Mesothelial cell of epicardium (in vitro differentiated cells): ENCODE data around the gene LRGUK. TPM values are rescaled to one million over a fixed set of nuclear protein-coding genes. Genes with fewer than 3 reads are reported as not detected.

Experiments
- DNase-seq, 2 experiments: peaks; one replicate each; pipeline ENCODE4 v3.0.0; 2021; ENCODE audit warnings: low spot score in 2 of 2; ENCODE audit not compliant: unreplicated experiment in 2 of 2
- H3K27ac Mint-ChIP-seq: 2 replicates; pipeline ENCODE4 v1.8.0; 2021; ENCODE audit warnings: mixed read lengths
- H3K27me3 Mint-ChIP-seq: 2 replicates; pipeline ENCODE4 v1.8.0; 2021; ENCODE audit warnings: low read depth, mixed read lengths
- H3K36me3 Mint-ChIP-seq: 2 replicates; pipeline ENCODE4 v1.8.0; 2021; ENCODE audit warnings: mixed read lengths
- H3K4me1 Mint-ChIP-seq: 2 replicates; pipeline ENCODE4 v1.8.0; 2021; ENCODE audit warnings: mixed read lengths
- H3K4me3 Mint-ChIP-seq: 2 replicates; pipeline ENCODE4 v1.8.0; 2021; ENCODE audit warnings: mild to moderate bottlenecking, moderate library complexity, mixed read lengths
- H3K9me3 Mint-ChIP-seq: 2 replicates; pipeline ENCODE4 v1.8.0; 2021; ENCODE audit warnings: mixed read lengths
- CTCF ChIP-seq: fragments of 200-600 bp; sonication (generic); IDR thresholded peaks from one replicate; pipeline ENCODE4 v1.5.0; 2021; ENCODE audit warnings: antibody characterized with exemption; ENCODE audit not compliant: unreplicated experiment
- total RNA-seq: library from RNA; stranded (reverse); gene quantifications from 3 replicates; pipeline ENCODE4 v1.2.1, GENCODE V29; 2021

The LRGUK gene
- total RNA-seq, 1 donor from 2014 or later = 0.96 TPM

DNA sequence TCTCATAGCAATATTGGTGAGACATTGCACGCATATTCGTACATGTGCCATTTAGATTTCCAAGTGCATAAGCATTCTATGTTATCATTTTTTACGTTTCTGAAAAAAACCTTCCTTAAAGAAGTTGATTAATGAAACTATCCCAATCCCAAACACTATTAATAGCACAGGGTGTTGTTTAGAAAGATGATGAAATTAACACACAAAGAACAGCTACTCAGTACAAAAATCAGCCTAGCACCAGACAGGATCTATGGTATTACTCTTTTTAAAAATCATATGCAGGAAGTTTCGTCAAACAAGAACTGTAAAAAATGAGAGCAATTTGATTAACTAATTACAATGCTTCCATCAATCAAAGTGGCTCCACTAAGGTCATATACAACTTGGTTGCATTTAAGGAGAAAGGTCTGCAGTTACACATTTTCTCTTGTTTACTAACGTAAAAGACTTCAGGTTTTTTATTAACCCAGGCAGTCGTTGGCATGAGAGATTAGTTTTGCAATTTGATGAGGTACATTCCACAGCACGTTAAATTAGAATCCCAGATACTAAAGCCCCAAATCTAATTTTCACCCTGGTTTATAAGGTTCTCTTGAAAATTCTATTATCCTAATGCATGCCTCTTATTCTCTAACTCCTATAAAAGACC, 151.5 kb downstream of the LRGUK start:
- no peak for TF ChIP-seq CTCF
- no peaks in the 10 kb centered on the region for H3K9me3 Mint-ChIP-seq
- H3K27ac Mint-ChIP-seq = no peak overlapping the region
- no peaks in the 10 kb centered on the region for H3K4me1 Mint-ChIP-seq
- peaks cover 44% of the 10 kb centered on the region for H3K27me3 Mint-ChIP-seq
- no peak for DNase-seq
- no peak overlapping the region for H3K4me3 Mint-ChIP-seq
- H3K36me3 Mint-ChIP-seq = no peaks in the 10 kb centered on the region

DNA sequence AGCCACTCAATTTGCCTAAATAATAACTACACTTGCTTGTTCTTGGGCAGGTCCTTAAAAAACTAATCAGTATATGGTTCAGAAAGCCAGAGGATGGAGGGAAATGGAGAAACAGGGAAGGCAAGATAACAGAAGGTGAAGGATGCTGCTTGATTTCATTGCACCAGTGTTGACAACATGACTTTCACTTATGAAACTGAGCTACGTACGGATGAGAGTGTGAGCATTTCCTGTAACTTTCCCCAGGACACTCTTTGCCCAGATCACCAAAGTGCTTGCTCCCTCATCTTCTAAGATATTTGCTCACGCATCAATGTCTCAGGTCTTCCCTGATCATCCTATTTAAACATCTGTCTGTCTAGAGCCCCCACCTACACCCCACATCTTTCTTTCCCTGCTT, 152.2 kb downstream of the LRGUK start:
- DNase-seq = no peak
- H3K9me3 Mint-ChIP-seq = no peaks in the 10 kb centered on the region
- H3K4me3 Mint-ChIP-seq = no peak overlapping the region
- H3K4me1 Mint-ChIP-seq = no peaks in the 10 kb centered on the region
- peaks cover 50% of the 10 kb centered on the region for H3K27me3 Mint-ChIP-seq
- no peak for TF ChIP-seq CTCF
- H3K36me3 Mint-ChIP-seq = no peaks in the 10 kb centered on the region
- H3K27ac Mint-ChIP-seq = no peak overlapping the region

GRCh38 chr7:134279898-134280297, 152.8 kb downstream of the LRGUK start:
- no peak for TF ChIP-seq CTCF
- Mint-ChIP-seq H3K27me3 (peaks cover 52% of the 10 kb centered on the region), H3K27ac (no peak overlapping the region), H3K4me1 (no peaks in the 10 kb centered on the region), H3K36me3 (no peaks in the 10 kb centered on the region), H3K9me3 (no peaks in the 10 kb centered on the region), H3K4me3 (no peak overlapping the region)
- no peak for DNase-seq

GRCh38 chr7:134280508-134280907, 153.4 kb downstream of the LRGUK start:
- no peak for TF ChIP-seq CTCF
- H3K27me3 Mint-ChIP-seq = peaks cover 51% of the 10 kb centered on the region
- DNase-seq = no peak
- H3K27ac Mint-ChIP-seq = no peak overlapping the region
- H3K36me3 Mint-ChIP-seq = no peaks in the 10 kb centered on the region
- H3K4me3 Mint-ChIP-seq = no peak overlapping the region
- no peaks in the 10 kb centered on the region for H3K4me1 Mint-ChIP-seq
- H3K9me3 Mint-ChIP-seq = no peaks in the 10 kb centered on the region

DNA sequence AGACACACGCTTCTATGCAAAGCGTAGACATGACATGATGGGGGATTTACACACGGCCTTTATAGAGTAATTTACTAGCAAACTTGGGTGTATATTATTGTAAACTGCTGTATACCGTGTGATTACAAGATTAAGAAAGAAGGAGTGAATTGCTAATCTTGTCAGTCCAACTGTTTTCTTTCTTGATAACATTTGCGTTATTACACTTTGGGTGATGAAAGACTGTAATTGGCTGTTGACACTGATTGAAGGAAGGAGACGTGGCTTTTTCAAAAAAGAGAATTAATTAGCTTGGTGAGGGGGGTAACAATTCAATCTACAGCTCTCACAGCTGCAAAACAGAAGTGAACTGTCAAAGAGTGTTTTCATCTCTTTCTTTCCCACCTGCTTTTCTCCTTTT, 156.9 kb downstream of the LRGUK start:
- DNase-seq = no peak
- H3K9me3 Mint-ChIP-seq = no peaks in the 10 kb centered on the region
- no peaks in the 10 kb centered on the region for H3K36me3 Mint-ChIP-seq
- H3K4me1 Mint-ChIP-seq = peaks cover 20% of the 10 kb centered on the region
- H3K27ac Mint-ChIP-seq = no peak overlapping the region
- TF ChIP-seq CTCF = no peak
- H3K4me3 Mint-ChIP-seq = no peak overlapping the region
- H3K27me3 Mint-ChIP-seq = peaks cover 34% of the 10 kb centered on the region

GRCh38 chr7:134284952-134285351, 157.8 kb downstream of the LRGUK start:
- H3K9me3 Mint-ChIP-seq = no peaks in the 10 kb centered on the region
- H3K36me3 Mint-ChIP-seq = no peaks in the 10 kb centered on the region
- H3K27ac Mint-ChIP-seq = no peak overlapping the region
- H3K4me3 Mint-ChIP-seq = no peak overlapping the region
- peaks cover 27% of the 10 kb centered on the region for H3K27me3 Mint-ChIP-seq
- DNase-seq = no peak
- H3K4me1 Mint-ChIP-seq = peaks cover 26% of the 10 kb centered on the region
- TF ChIP-seq CTCF = no peak
